GM10248 (cell line): Measurements from ENCODE around the gene KLHL6.

Experiments used
- CTCF ChIA-PET: fragments of 300-600 bp; sonication (Branson Sonifier 250); formaldehyde crosslinking; extraction: SDS; loops from one replicate; lab custom pipeline; 2021; ENCODE audit warnings: antibody characterized with exemption; lab: Yijun Ruan, JAX
- POLR2A ChIA-PET: fragments of 350-650 bp; sonication (Branson Sonifier 250); formaldehyde crosslinking; extraction: SDS; loops from one replicate; lab custom pipeline; 2020; ENCODE audit warnings: antibody characterized with exemption; lab: Yijun Ruan, JAX
- DNase-seq: peaks from one replicate; pipeline ENCODE4 v3.0.0; 2012; ENCODE audit errors: extremely low spot score
- CTCF ChIP-seq: IDR thresholded peaks from 2 replicates; pipeline ENCODE4 v1.5.1; 2012; ENCODE audit warnings: mild to moderate bottlenecking, low read depth; ENCODE audit errors: extremely low read depth, missing control alignments, control extremely low read depth

The KLHL6 gene

GRCh38 chr3:183556722-183557121, 1.2 kb upstream of the KLHL6 start:
- TF ChIP-seq CTCF, result no peak
- DNase-seq, result no peak
- POLR2A ChIA-PET, result no interaction called here
- CTCF ChIA-PET, result interaction anchor here (1.0 to 5.0 kb wide), 4 partner anchors 9 to 88 kb away, joined by 3 to 22 read pairs (median 3); no protein-coding TSS in a partner anchor

GRCh38 chr3:183554377-183554776, 1.1 kb downstream of the KLHL6 start:
- POLR2A ChIA-PET, result no interaction called here
- DNase-seq, result peak; percentile 59
- no peak for TF ChIP-seq CTCF
- CTCF ChIA-PET, result interaction anchor here (1.8 kb wide), 1 partner anchor 75 kb away, joined by 4 read pairs; no protein-coding TSS in a partner anchor

- TF ChIP-seq CTCF, result no peak
- CTCF ChIA-PET, result interaction anchor here (0.8 to 3.1 kb wide), 6 partner anchors 12 to 214 kb away, joined by 3 to 19 read pairs (median 4); no protein-coding TSS in a partner anchor
- no peak for DNase-seq
- POLR2A ChIA-PET, result interaction anchor here (0.6 to 0.7 kb wide), 2 partner anchors 37 to 210 kb away, joined by 5 to 12 read pairs; no protein-coding TSS in a partner anchor
Measured at GRCh38 chr3:183553334-183554026, 2.0 kb downstream of the KLHL6 start.

- CTCF ChIA-PET, result interaction anchor here (1.4 to 3.3 kb wide), 6 partner anchors 11 to 215 kb away, joined by 3 to 19 read pairs (median 6); no protein-coding TSS in a partner anchor
- POLR2A ChIA-PET, result interaction anchor here (0.6 to 1.0 kb wide), 2 partner anchors 11 to 99 kb away, joined by 4 read pairs; no protein-coding TSS in a partner anchor
Measured at GRCh38 chr3:183551930-183552329, 3.6 kb downstream of the KLHL6 start.

GRCh38 chr3:183548262-183548769, 7.2 kb downstream of the KLHL6 start:
- ChIA-PET POLR2A (interaction anchor here (0.6 kb wide), 1 partner anchor 573 kb away, joined by 3 read pairs; no protein-coding TSS in a partner anchor), CTCF (interaction anchor here (1.1 to 4.0 kb wide), 5 partner anchors 10 to 32 kb away, joined by 3 to 23 read pairs (median 5); no protein-coding TSS in a partner anchor)
- no peak for TF ChIP-seq CTCF
- DNase-seq, result no peak

More at GRCh38 chr3:183551930-183552329, 3.6 kb downstream of the KLHL6 start:
- TF ChIP-seq CTCF, result peak; percentile 31
- no peak for DNase-seq

- no peak for DNase-seq
- ChIA-PET POLR2A (no interaction called here), CTCF (interaction anchor here (4.0 kb wide), 1 partner anchor 8 kb away, joined by 23 read pairs; no protein-coding TSS in a partner anchor)
- TF ChIP-seq CTCF, result no peak
Measured at GRCh38 chr3:183546625-183547024, 8.9 kb downstream of the KLHL6 start.
